ENCODE results near the gene DNAJB7. TPM values are rescaled to one million over a fixed set of nuclear protein-coding genes. Genes with fewer than 3 reads are reported as not detected.
"Not testable (repeated sequence)": the region's sequence is repeated elsewhere in the genome, so short reads cannot be mapped to it uniquely, and the experiment has no call there.

The DNAJB7 gene
- total and polyA plus RNA-seq, 2 experiments from 2014 or later = 0.63 TPM; not detected in 1

GRCh38 chr22:40853333-40853732 lies 8.6 kb downstream of the DNAJB7 start (continued):
- TF ChIP-seq NANOG (IDR thresholded peaks at IDR 0.05; ENCODE audit: borderline replicate concordance) = no peak
- no peak for TF ChIP-seq ZNF331 (CRISPR knock-in tag; IDR thresholded peaks at IDR 0.05; ENCODE audit: low read depth)
- TF ChIP-seq, protein P1, sequence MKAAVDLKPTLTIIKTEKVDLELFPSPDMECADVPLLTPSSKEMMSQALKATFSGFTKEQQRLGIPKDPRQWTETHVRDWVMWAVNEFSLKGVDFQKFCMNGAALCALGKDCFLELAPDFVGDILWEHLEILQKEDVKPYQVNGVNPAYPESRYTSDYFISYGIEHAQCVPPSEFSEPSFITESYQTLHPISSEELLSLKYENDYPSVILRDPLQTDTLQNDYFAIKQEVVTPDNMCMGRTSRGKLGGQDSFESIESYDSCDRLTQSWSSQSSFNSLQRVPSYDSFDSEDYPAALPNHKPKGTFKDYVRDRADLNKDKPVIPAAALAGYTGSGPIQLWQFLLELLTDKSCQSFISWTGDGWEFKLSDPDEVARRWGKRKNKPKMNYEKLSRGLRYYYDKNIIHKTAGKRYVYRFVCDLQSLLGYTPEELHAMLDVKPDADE (IDR thresholded peaks at IDR 0.05) = no peak
- TF ChIP-seq POLR2AphosphoS5 (IDR thresholded peaks at IDR 0.05; ENCODE audit: low read depth) = no peak
- TF ChIP-seq STAT1 (IDR thresholded peaks at IDR 0.05; ENCODE audit: unreplicated experiment) = no peak
- TF ChIP-seq ZNF114 (CRISPR knock-in tag; IDR thresholded peaks at IDR 0.05) = no peak
- TF ChIP-seq, protein P2, sequence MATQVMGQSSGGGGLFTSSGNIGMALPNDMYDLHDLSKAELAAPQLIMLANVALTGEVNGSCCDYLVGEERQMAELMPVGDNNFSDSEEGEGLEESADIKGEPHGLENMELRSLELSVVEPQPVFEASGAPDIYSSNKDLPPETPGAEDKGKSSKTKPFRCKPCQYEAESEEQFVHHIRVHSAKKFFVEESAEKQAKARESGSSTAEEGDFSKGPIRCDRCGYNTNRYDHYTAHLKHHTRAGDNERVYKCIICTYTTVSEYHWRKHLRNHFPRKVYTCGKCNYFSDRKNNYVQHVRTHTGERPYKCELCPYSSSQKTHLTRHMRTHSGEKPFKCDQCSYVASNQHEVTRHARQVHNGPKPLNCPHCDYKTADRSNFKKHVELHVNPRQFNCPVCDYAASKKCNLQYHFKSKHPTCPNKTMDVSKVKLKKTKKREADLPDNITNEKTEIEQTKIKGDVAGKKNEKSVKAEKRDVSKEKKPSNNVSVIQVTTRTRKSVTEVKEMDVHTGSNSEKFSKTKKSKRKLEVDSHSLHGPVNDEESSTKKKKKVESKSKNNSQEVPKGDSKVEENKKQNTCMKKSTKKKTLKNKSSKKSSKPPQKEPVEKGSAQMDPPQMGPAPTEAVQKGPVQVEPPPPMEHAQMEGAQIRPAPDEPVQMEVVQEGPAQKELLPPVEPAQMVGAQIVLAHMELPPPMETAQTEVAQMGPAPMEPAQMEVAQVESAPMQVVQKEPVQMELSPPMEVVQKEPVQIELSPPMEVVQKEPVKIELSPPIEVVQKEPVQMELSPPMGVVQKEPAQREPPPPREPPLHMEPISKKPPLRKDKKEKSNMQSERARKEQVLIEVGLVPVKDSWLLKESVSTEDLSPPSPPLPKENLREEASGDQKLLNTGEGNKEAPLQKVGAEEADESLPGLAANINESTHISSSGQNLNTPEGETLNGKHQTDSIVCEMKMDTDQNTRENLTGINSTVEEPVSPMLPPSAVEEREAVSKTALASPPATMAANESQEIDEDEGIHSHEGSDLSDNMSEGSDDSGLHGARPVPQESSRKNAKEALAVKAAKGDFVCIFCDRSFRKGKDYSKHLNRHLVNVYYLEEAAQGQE (IDR thresholded peaks at IDR 0.05; ENCODE audit: unreplicated experiment) = no peak

- H3K27me3 Mint-ChIP-seq (ENCODE audit: insufficient read depth, low read depth, poor library complexity); H3F3A ChIP-seq (replicated peaks; ENCODE audit: low read depth); H3K27ac ChIP-seq (ENCODE audit: low read depth); H3K27me3 ChIP-seq (ENCODE audit: insufficient read depth); H2AFZ ChIP-seq; H3K4me3 ChIP-seq; H3K4me1 Mint-ChIP-seq; H3K4me2 ChIP-seq; ATAC-seq; H3K4me1 ChIP-seq (ENCODE audit: insufficient read depth); DNase-seq (ENCODE audit: low spot score); H3K9me3 Mint-ChIP-seq; H3K27ac Mint-ChIP-seq; H3K4me3 Mint-ChIP-seq; H3K9me2 ChIP-seq (ENCODE audit: insufficient read depth): not testable (repeated sequence)
- Histone ChIP-seq H4K20me1 (replicated peaks; ENCODE audit: insufficient read depth) (peaks cover 24% of the 10 kb centered on the region; the same call in 1 of the 2 replicates), H3K36me3 (ENCODE audit: insufficient read depth) (peaks cover 58% of the 10 kb centered on the region; the same call in 1 of the 2 replicates), H3K79me2 (replicated peaks; ENCODE audit: insufficient read depth) (peaks cover 96% of the 10 kb centered on the region)
- H3K36me3 Mint-ChIP-seq (ENCODE audit: low read depth) = peaks cover 79% of the 10 kb centered on the region
Measured at GRCh38 chr22:40845816-40846215, 16.1 kb downstream of the DNAJB7 start.

DNA sequence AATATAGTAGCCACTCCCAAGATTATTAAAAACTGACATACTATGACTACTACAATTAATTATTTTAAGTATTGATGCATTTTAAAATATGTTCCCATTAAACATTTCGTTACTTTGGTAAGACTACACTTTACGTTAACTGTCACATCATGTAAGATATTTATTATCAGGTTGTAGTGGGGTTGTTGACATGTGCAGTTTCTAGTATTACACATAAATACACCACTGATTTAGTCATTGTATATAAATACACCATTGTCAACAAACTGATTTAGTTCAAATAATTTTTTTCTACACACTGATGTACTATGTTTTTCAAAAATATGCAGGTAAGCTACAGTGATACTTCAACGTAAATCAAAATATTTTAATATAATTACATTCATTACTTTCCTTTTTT lies 17.0 kb downstream of the DNAJB7 start:
- peaks cover 24% of the 10 kb centered on the region; the same call in 1 of the 2 replicates for H4K20me1 ChIP-seq (replicated peaks; ENCODE audit: insufficient read depth)
- no peak overlapping the region for H3K4me3 ChIP-seq
- Mint-ChIP-seq H3K27ac (no peak overlapping the region), H3K27me3 (ENCODE audit: insufficient read depth, low read depth, poor library complexity) (no peaks in the 10 kb centered on the region), H3K4me1 (no peaks in the 10 kb centered on the region), H3K36me3 (ENCODE audit: low read depth) (peaks cover 81% of the 10 kb centered on the region), H3K4me3 (no peak overlapping the region), H3K9me3 (no peaks in the 10 kb centered on the region)
- no peaks in the 10 kb centered on the region for H3F3A ChIP-seq (replicated peaks; ENCODE audit: low read depth)
- peaks cover 95% of the 10 kb centered on the region for H3K79me2 ChIP-seq (replicated peaks; ENCODE audit: insufficient read depth)
- no peak for ATAC-seq
- TF ChIP-seq POLR2AphosphoS5 (IDR thresholded peaks at IDR 0.05; ENCODE audit: low read depth) (no peak), ZNF331 (CRISPR knock-in tag; IDR thresholded peaks at IDR 0.05; ENCODE audit: low read depth) (no peak), NANOG (IDR thresholded peaks at IDR 0.05; ENCODE audit: borderline replicate concordance) (no peak)
- H3K27me3 ChIP-seq (ENCODE audit: insufficient read depth) = no peaks in the 10 kb centered on the region
- H3K36me3 ChIP-seq (ENCODE audit: insufficient read depth) = peaks cover 63% of the 10 kb centered on the region; the same call in 1 of the 2 replicates
- H3K4me2 ChIP-seq = no peak overlapping the region
- no peaks in the 10 kb centered on the region for H3K4me1 ChIP-seq (ENCODE audit: insufficient read depth)
- H3K9me2 ChIP-seq (ENCODE audit: insufficient read depth) = no peaks in the 10 kb centered on the region
- DNase-seq (ENCODE audit: low spot score) = no peak
- no peak overlapping the region for H3K27ac ChIP-seq (ENCODE audit: low read depth)
- H2AFZ ChIP-seq = no peak overlapping the region
